Adrenal gland (tissue), 12 donors: ENCODE results near the gene ZNF576. TPM values are rescaled to one million over a fixed set of nuclear protein-coding genes. Genes with fewer than 3 reads are reported as not detected.
A peak's percentile ranks its signal among the peaks of the same experiment; 100 is the strongest.

Experiments used
- DNase-seq, 7 donors: peaks; one replicate each; pipeline ENCODE4 v3.0.0-alpha.2; 2019 to 2020
- H3K27ac ChIP-seq, 5 donors: fragments of 200-600 bp; sonication (generic) in 4 of 5; 1 replicate in 3 of 5; 2 replicates in 2 of 5; pipeline versions ENCODE4 v1.5.1 to v1.8.0; 2016 to 2020; ENCODE audit warnings: mild to moderate bottlenecking in 1 of 5
- H3K27me3 ChIP-seq: fragments of 200-600 bp; 2 replicates; pipeline ENCODE4 v1.8.0; 2021
- H3K36me3 ChIP-seq, 2 donors: fragments of 200-600 bp; replicated peaks in 1 of 2; 1 replicate in 1 of 2; 2 replicates in 1 of 2; pipeline versions ENCODE4 v1.5.1 to v1.8.0; 2018 to 2022
- H3K4me1 ChIP-seq, 2 donors: fragments of 200-600 bp; replicated peaks in 1 of 2; 1 replicate in 1 of 2; 2 replicates in 1 of 2; pipeline versions ENCODE4 v1.5.1 to v1.8.0; 2018 to 2021
- H3K4me3 ChIP-seq, 4 donors: fragments of 200-600 bp; sonication (generic) in 3 of 4; one replicate each; pipeline ENCODE4 v1.5.1; 2016 to 2018
- H3K9me3 ChIP-seq, 3 donors: fragments of 200-600 bp; sonication (generic) in 1 of 3; replicated peaks in 1 of 3; 1 replicate in 2 of 3; 2 replicates in 1 of 3; pipeline versions ENCODE4 v1.5.1 to v1.8.0; 2016 to 2021
- POLR2A ChIP-seq, 2 donors: fragments of 450-650 bp; IDR thresholded peaks; one replicate each; pipeline ENCODE4 v1.6.1; 2017; ENCODE audit warnings: antibody characterized with exemption in 2 of 2, mild to moderate bottlenecking in 2 of 2, moderate library complexity in 1 of 2
- WGBS, 4 donors: extraction: QIAGEN DNeasy Blood & Tissue Kit in 2 of 4; methylation state at CpG; one replicate each; pipeline versions ENCODE4 v1.1.5 to v1.1.7; 2013 to 2017; 5-methylcytosine and 5-hydroxymethylcytosine counted together
- intact Hi-C, 2 donors: fragments of 100-400 bp; cut with DNase I; formaldehyde crosslinking; loops; one replicate each; pipeline versions ENCODE4 v1.14.1 to v1.15.0; 2022 to 2023
- polyA plus RNA-seq, 3 donors: library from polyadenylated mRNA; stranded (reverse); fragments of 200-250 nt in 2 of 3; fragments of 350-450 nt in 1 of 3; fragmentation: Illumina TruSeq in 1 of 3; extraction: RNeasy Lipid Tissue Mini Kit (QIAGEN cat#74804) in 1 of 3; gene quantifications; one replicate each; pipeline ENCODE4 v1.2.3, GENCODE V29; 2013 to 2014
- total RNA-seq, 9 donors: library from RNA; depleted of rRNA in 4 of 9; stranded (reverse); fragments of >200 nt in 4 of 9; fragments of 120-200 nt in 1 of 9; fragmentation: NEBNext Ultra II Directional in 1 of 9; extraction: Animal tissue kit (Norgen Biotek cat#: 25700) in 1 of 9; gene quantifications; one replicate each; pipeline versions ENCODE4 v1.1.0 to v1.2.4, GENCODE V29; 2013 to 2023
- TF ChIP-seq, protein P1 (sequence below), 6 experiments: fragments of 450-650 bp in 4 of 6; fragments of 200-600 bp in 2 of 6; sonication (generic) in 1 of 6; IDR thresholded peaks; 1 replicate in 5 of 6; 2 replicates in 1 of 6; pipeline versions ENCODE4 v1.5.1 to v1.8.0; 2016 to 2021; ENCODE audit warnings: antibody characterized with exemption in 6 of 6, mild to moderate bottlenecking in 2 of 6, moderate library complexity in 1 of 6
- donor health status: healthy with polysubstance abuse.
- donor health status: Bipolar disorder and iron deficiency.
- donor health status: DM: yes; HTN: yes; CAD: no.
- donor health status: DM: no; HTN: no; CAD: no.
- donor health status: DM: no; HTN: no; CAD: no.
- donor health status: DM: yes; HTN: yes; CAD: no.

ZNF576 gene
- total and polyA plus RNA-seq, 12 donors: 9.8 to 114 (median 21.0) TPM

DNA sequence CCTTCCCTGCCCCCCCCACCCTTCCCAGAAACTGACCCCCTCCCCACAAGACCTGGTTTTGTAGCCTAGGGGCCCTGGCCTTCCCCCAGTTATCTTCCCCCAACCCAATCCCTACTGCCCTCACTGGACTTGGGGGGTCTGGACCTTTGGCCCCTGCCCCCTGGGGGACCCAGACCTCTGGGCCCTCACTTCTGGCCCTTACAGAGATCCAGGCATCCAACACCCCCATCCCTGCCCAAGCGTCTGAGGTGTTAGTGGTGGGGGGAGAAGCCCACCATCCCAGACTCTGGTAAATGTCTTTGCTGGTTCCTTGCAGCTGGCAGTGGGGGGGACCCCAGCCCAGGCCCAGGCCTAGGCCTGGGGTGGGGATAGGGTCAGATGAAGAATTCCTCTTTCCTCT, 26.6 kb downstream of the ZNF576 start:
- 72 to 100% (median 97%) methylated on average over 1 of the region's 1 CpG; no CpG with 5 or more reads in 1 of the 4 donors for WGBS, 4 donors
- DNase-seq: no peak
- TF ChIP-seq, protein P1, sequence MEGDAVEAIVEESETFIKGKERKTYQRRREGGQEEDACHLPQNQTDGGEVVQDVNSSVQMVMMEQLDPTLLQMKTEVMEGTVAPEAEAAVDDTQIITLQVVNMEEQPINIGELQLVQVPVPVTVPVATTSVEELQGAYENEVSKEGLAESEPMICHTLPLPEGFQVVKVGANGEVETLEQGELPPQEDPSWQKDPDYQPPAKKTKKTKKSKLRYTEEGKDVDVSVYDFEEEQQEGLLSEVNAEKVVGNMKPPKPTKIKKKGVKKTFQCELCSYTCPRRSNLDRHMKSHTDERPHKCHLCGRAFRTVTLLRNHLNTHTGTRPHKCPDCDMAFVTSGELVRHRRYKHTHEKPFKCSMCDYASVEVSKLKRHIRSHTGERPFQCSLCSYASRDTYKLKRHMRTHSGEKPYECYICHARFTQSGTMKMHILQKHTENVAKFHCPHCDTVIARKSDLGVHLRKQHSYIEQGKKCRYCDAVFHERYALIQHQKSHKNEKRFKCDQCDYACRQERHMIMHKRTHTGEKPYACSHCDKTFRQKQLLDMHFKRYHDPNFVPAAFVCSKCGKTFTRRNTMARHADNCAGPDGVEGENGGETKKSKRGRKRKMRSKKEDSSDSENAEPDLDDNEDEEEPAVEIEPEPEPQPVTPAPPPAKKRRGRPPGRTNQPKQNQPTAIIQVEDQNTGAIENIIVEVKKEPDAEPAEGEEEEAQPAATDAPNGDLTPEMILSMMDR (IDR thresholded peaks at IDR 0.05): no peak
- TF ChIP-seq POLR2A (IDR thresholded peaks at IDR 0.05): no peak
- Histone ChIP-seq H3K27me3 (no peaks in the 10 kb centered on the region), H3K4me1 (peaks cover 4 to 17% of the 10 kb centered on the region in 2 donors), H3K27ac (no peak overlapping the region), H3K9me3 (no peaks in the 10 kb centered on the region), H3K4me3 (no peak overlapping the region), H3K36me3 (no peaks in the 10 kb centered on the region)
- intact Hi-C loops: no loop called here

DNA sequence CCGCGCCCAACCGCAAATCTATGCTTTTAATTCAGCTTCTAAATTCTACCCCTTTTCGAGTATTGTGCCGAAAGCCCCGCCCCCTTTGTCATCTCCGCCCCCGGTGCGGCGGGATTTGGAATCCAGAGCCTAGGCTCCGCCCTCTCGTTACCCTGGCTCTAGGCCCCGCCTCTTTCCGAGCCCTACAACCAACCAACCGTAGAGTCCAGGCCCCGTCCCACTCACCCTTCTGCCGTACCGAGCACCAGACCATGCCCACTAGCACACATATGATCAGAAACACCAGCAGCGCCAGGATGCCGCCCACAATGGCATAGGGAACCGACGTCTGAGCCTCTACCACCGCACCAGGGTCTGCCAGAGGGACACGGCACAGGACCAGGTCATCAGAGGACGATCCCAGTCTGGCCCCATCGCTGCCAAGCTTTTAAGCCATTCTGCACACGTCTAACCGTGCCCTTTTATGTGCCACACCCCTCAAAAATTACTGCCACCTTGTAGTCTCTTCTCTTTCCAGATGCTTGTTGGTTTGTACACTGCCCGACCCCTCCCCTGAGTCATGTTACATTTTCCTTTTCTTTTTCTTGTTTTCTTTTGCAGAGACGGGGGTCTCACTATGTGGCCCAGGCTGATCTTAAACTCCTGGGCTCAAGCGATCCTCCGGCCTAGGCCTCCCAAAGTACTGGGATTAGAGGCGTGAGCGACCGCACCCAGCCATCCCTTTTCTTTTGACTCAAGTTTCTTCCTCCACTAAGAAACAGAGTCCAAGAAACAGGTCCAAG, 27.7 kb downstream of the ZNF576 start:
- 87 to 93% (median 89%) methylated on average over 35 of the region's 35 CpGs for WGBS, 4 donors
- no peak overlapping the region for H3K4me3 ChIP-seq
- no peak overlapping the region for H3K27ac ChIP-seq
- H3K4me1 ChIP-seq: peaks cover 0 to 9% of the 10 kb centered on the region in 2 donors
- no peak for TF ChIP-seq POLR2A (IDR thresholded peaks at IDR 0.05)
- TF ChIP-seq, protein P1 (IDR thresholded peaks at IDR 0.05): no peak
- DNase-seq: no peak
- intact Hi-C loops: no loop called here
- H3K36me3 ChIP-seq: no peaks in the 10 kb centered on the region
- H3K9me3 ChIP-seq: no peaks in the 10 kb centered on the region
- no peaks in the 10 kb centered on the region for H3K27me3 ChIP-seq

DNA sequence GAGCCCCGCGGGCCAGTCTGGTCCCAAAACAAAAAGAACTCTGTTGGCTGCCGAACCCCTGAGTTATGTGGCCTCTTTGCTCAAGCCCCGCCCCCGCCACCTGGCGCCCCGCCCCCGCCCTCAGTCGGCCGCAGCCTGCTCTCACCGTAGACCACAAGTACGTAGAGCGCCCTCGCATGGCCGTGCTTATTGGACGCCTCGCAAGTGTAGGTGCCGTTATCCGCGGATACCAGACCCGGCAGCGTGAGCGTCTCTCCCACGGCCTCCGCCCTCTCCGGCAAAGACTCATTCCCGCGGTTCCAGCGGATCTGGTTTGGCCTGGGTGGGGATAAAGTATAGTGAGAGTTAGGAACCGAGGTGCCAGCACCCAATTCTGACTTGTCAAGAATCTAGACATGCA, 28.5 kb downstream of the ZNF576 start:
- no peak for TF ChIP-seq POLR2A (IDR thresholded peaks at IDR 0.05)
- TF ChIP-seq, protein P1 (IDR thresholded peaks at IDR 0.05): no peak
- WGBS, 4 donors: 39 to 47% (median 43%) methylated on average over 15 to 30 of the region's 30 CpGs
- Histone ChIP-seq H3K4me1 (peaks cover 0 to 6% of the 10 kb centered on the region in 2 donors), H3K27ac (no peak overlapping the region), H3K9me3 (no peaks in the 10 kb centered on the region), H3K27me3 (no peaks in the 10 kb centered on the region), H3K4me3 (no peak overlapping the region), H3K36me3 (no peaks in the 10 kb centered on the region)
- intact Hi-C loops: no loop called here
- peak; percentile 45 to 76 (median 51) for DNase-seq

DNA sequence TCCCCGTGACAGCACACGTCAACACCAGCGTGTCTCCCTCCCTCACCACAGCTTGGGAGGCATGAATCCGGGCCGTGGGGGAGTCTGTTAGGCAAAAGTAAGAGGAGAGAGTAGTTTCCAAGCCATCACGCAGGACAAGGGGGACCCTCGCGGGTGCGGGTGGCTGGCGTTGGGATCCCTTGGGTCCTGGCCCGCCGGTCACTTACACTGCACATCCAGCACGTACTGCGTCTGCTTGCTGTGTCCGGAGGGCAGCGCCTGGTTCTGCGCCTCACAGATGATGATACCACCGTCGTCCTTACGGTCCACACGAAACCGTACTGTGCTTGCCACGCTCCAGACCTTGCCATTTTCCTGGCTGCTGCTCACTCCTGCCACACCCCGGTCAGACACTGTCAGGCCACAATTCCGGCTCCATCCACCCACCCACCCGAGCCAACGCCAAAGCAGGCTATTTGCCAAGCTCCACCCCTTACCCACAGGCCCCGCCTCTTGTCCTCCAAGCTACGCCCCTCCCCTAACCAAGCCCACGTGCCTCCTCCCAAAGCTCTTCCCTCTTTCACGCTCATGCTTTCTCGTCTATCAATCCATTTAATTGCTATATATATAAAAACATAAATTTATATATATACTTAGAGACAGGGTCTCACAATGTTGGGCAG, 29.7 kb downstream of the ZNF576 start:
- Histone ChIP-seq H3K36me3 (no peaks in the 10 kb centered on the region), H3K27ac (no peak overlapping the region)
- 77 to 80% (median 79%) methylated on average over 27 to 32 of the region's 32 CpGs for WGBS, 4 donors

More for the DNA sequence above, 29.7 kb downstream of the ZNF576 start:
- peak in 1 of 7 donors; percentile 34 for DNase-seq
- no peak overlapping the region for H3K4me3 ChIP-seq
- H3K4me1 ChIP-seq: no peaks in the 10 kb centered on the region
- TF ChIP-seq, protein P1 (IDR thresholded peaks at IDR 0.05): no peak
- no peak for TF ChIP-seq POLR2A (IDR thresholded peaks at IDR 0.05)
- no peaks in the 10 kb centered on the region for H3K9me3 ChIP-seq
- intact Hi-C loops: no loop called here
- no peaks in the 10 kb centered on the region for H3K27me3 ChIP-seq
